ENCODE data around the gene FBXO5. TPM values are rescaled to one million over a fixed set of nuclear protein-coding genes. Genes with fewer than 3 reads are reported as not detected.
"Not testable (repeated sequence)": the region's sequence is repeated elsewhere in the genome, so short reads cannot be mapped to it uniquely, and the experiment has no call there.

The FBXO5 gene
- total RNA-seq, 1 donor, result 5.1 TPM

- Histone ChIP-seq H3K9me3 (ENCODE audit: low read depth, low read length) (no peaks in the 10 kb centered on the region), H3K27me3 (ENCODE audit: insufficient read depth, low read length) (no peaks in the 10 kb centered on the region), H3K4me3 (ENCODE audit: low read length) (no peak overlapping the region), H3K4me1 (ENCODE audit: insufficient read depth, low read length) (peaks cover 54% of the 10 kb centered on the region)
Observed at GRCh38 chr6:152979116-152979515, 3.7 kb downstream of the FBXO5 start.

- no peaks in the 10 kb centered on the region for H3K9me3 ChIP-seq (ENCODE audit: low read depth, low read length)
- H3K4me1 ChIP-seq (ENCODE audit: insufficient read depth, low read length), result peaks cover 61% of the 10 kb centered on the region
- no peak overlapping the region for H3K4me3 ChIP-seq (ENCODE audit: low read length)
- no peaks in the 10 kb centered on the region for H3K27me3 ChIP-seq (ENCODE audit: insufficient read depth, low read length)
Observed at GRCh38 chr6:152978058-152978457, 4.8 kb downstream of the FBXO5 start.

- no peak overlapping the region for H3K4me3 ChIP-seq (ENCODE audit: low read length)
- H3K27me3 ChIP-seq (ENCODE audit: insufficient read depth, low read length), result no peaks in the 10 kb centered on the region
- H3K4me1 ChIP-seq (ENCODE audit: insufficient read depth, low read length), result peaks cover 59% of the 10 kb centered on the region
- no peaks in the 10 kb centered on the region for H3K9me3 ChIP-seq (ENCODE audit: low read depth, low read length)
Observed at GRCh38 chr6:152977556-152977955, 5.3 kb downstream of the FBXO5 start.

- no peaks in the 10 kb centered on the region for H3K27me3 ChIP-seq (ENCODE audit: insufficient read depth, low read length)
- H3K9me3 ChIP-seq (ENCODE audit: low read depth, low read length), result no peaks in the 10 kb centered on the region
- H3K4me1 ChIP-seq (ENCODE audit: insufficient read depth, low read length), result peaks cover 51% of the 10 kb centered on the region
- H3K4me3 ChIP-seq (ENCODE audit: low read length), result no peak overlapping the region
Observed at GRCh38 chr6:152976749-152977148, 6.1 kb downstream of the FBXO5 start.

GRCh38 chr6:152975204-152975915 lies 7.5 kb downstream of the FBXO5 start:
- Histone ChIP-seq H3K4me1 (ENCODE audit: insufficient read depth, low read length) (peaks cover 43% of the 10 kb centered on the region), H3K27me3 (ENCODE audit: insufficient read depth, low read length) (no peaks in the 10 kb centered on the region), H3K9me3 (ENCODE audit: low read depth, low read length) (no peaks in the 10 kb centered on the region), H3K4me3 (ENCODE audit: low read length) (no peak overlapping the region)

GRCh38 chr6:152973916-152974315 lies 8.9 kb downstream of the FBXO5 start:
- H3K27me3 ChIP-seq (ENCODE audit: insufficient read depth, low read length), result no peaks in the 10 kb centered on the region
- H3K9me3 ChIP-seq (ENCODE audit: low read depth, low read length), result no peaks in the 10 kb centered on the region
- H3K4me1 ChIP-seq (ENCODE audit: insufficient read depth, low read length), result peaks cover 39% of the 10 kb centered on the region
- no peak overlapping the region for H3K4me3 ChIP-seq (ENCODE audit: low read length)

- Histone ChIP-seq H3K27me3 (ENCODE audit: insufficient read depth, low read length) (no peaks in the 10 kb centered on the region), H3K4me1 (ENCODE audit: insufficient read depth, low read length) (peaks cover 17% of the 10 kb centered on the region)
Observed at GRCh38 chr6:152969688-152970418, 13.0 kb downstream of the FBXO5 start.

GRCh38 chr6:152966168-152966894 lies 16.5 kb downstream of the FBXO5 start:
- not testable (repeated sequence) for H3K9me3 ChIP-seq (ENCODE audit: low read depth, low read length); H3K4me1 ChIP-seq (ENCODE audit: insufficient read depth, low read length); H3K4me3 ChIP-seq (ENCODE audit: low read length); H3K27me3 ChIP-seq (ENCODE audit: insufficient read depth, low read length)

More at GRCh38 chr6:152969688-152970418, 13.0 kb downstream of the FBXO5 start:
- no peaks in the 10 kb centered on the region for H3K9me3 ChIP-seq (ENCODE audit: low read depth, low read length)
- no peak overlapping the region for H3K4me3 ChIP-seq (ENCODE audit: low read length)

- no peaks in the 10 kb centered on the region for H3K9me3 ChIP-seq (ENCODE audit: low read depth, low read length)
- H3K27me3 ChIP-seq (ENCODE audit: insufficient read depth, low read length), result no peaks in the 10 kb centered on the region
- no peaks in the 10 kb centered on the region for H3K4me1 ChIP-seq (ENCODE audit: insufficient read depth, low read length)
- H3K4me3 ChIP-seq (ENCODE audit: low read length), result no peak overlapping the region
Observed at GRCh38 chr6:152959333-152959732, 23.5 kb downstream of the FBXO5 start.

- no peaks in the 10 kb centered on the region for H3K27me3 ChIP-seq (ENCODE audit: insufficient read depth, low read length)
- no peak overlapping the region for H3K4me3 ChIP-seq (ENCODE audit: low read length)
- H3K9me3 ChIP-seq (ENCODE audit: low read depth, low read length), result no peaks in the 10 kb centered on the region
- no peaks in the 10 kb centered on the region for H3K4me1 ChIP-seq (ENCODE audit: insufficient read depth, low read length)
Observed at GRCh38 chr6:152957796-152958195, 25.0 kb downstream of the FBXO5 start.

- no peaks in the 10 kb centered on the region for H3K27me3 ChIP-seq (ENCODE audit: insufficient read depth, low read length)
- no peaks in the 10 kb centered on the region for H3K9me3 ChIP-seq (ENCODE audit: low read depth, low read length)
- H3K4me1 ChIP-seq (ENCODE audit: insufficient read depth, low read length), result no peaks in the 10 kb centered on the region
- no peak overlapping the region for H3K4me3 ChIP-seq (ENCODE audit: low read length)
Observed at GRCh38 chr6:152954443-152954842, 28.4 kb downstream of the FBXO5 start.

GRCh38 chr6:152952866-152953509 lies 29.9 kb downstream of the FBXO5 start:
- no peaks in the 10 kb centered on the region for H3K9me3 ChIP-seq (ENCODE audit: low read depth, low read length)
- no peaks in the 10 kb centered on the region for H3K4me1 ChIP-seq (ENCODE audit: insufficient read depth, low read length)
- no peak overlapping the region for H3K4me3 ChIP-seq (ENCODE audit: low read length)
- H3K27me3 ChIP-seq (ENCODE audit: insufficient read depth, low read length), result no peaks in the 10 kb centered on the region

- Histone ChIP-seq H3K9me3 (ENCODE audit: low read depth, low read length) (no peaks in the 10 kb centered on the region), H3K27me3 (ENCODE audit: insufficient read depth, low read length) (peaks cover 2% of the 10 kb centered on the region), H3K4me3 (ENCODE audit: low read length) (no peak overlapping the region), H3K4me1 (ENCODE audit: insufficient read depth, low read length) (no peaks in the 10 kb centered on the region)
Observed at GRCh38 chr6:152952045-152952444, 30.8 kb downstream of the FBXO5 start.

GRCh38 chr6:152950240-152950639 lies 32.6 kb downstream of the FBXO5 start:
- Histone ChIP-seq H3K4me1 (ENCODE audit: insufficient read depth, low read length) (no peaks in the 10 kb centered on the region), H3K27me3 (ENCODE audit: insufficient read depth, low read length) (peaks cover 6% of the 10 kb centered on the region), H3K9me3 (ENCODE audit: low read depth, low read length) (no peaks in the 10 kb centered on the region), H3K4me3 (ENCODE audit: low read length) (no peak overlapping the region)
